NCI-H446 treated with DMSO at 0.1 percent for 48 hours (cell line): Measurements from ENCODE around the gene PM20D2.
A peak's percentile ranks its signal among the peaks of the same experiment; 100 is the strongest.

Source experiments
- DNase-seq: peaks from one replicate; lab custom pipeline; 2025; lab: John Stamatoyannopoulos, UW

PM20D2 gene

DNA sequence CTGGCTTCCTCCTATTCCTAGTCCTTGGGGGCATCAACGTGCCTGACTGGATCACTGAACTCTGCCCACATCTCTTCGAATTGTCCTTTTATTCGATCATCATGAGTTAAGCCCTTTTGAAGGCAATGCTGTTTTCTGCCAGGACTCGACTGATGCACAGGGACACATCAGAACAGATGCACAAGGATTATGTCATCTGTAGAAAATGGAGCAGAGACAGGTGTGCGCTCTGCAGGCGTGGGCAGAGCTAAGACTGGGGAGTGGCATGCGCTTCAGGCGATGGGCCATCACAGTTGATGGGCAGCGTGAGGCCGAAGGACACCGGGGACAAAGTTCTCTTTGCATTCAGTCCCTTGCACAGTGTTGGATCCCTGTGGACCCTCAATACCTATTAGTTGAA, 58.2 kb downstream of the PM20D2 start:
- no peak for DNase-seq

GRCh38 chr6:89205819-89206218, 60.0 kb downstream of the PM20D2 start:
- no peak for DNase-seq

GRCh38 chr6:89208551-89208950, 62.7 kb downstream of the PM20D2 start:
- peak; percentile 0 for DNase-seq

GRCh38 chr6:89209457-89209856, 63.6 kb downstream of the PM20D2 start:
- DNase-seq: no peak

DNA sequence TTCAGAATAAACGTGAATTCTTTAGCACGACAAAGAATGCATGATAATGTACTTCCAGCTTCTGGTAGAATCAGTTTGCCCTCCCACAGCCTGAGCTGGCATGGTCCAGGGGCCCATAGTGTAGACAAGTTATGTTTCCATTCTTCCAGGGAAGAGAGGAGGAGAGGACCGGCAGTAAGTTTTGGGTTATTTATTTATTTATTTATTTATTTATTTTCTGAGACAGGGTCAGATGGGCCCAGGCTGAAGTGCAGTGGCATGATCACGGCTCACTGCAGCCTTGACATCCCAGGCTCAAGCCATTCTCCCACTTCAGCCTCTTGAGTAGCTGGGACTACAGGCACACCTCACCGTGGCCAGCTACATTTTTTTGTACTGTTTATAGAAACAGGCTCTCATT, 66.6 kb downstream of the PM20D2 start:
- DNase-seq: no peak

DNA sequence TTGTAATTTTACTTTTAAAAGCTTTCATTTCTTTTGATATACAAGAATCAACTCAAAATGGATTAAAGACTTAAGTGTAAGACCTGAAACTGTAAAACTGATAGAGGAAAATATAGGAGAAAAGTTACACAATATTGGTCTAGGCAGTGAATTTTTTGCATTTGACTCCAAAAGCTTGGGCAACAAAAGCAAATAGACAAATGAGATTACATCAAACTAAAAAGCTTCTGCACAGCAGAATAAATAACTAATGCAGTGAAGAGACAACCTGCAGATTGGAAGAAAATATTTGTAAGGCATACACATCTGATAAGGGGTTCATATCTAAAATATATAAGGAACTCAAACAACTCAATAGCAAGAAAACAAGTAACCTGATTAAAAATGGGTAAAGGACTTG, 68.3 kb downstream of the PM20D2 start:
- no peak for DNase-seq
